ENCODE data around the gene NUP160.
"Not testable (repeated sequence)": the region's sequence is repeated elsewhere in the genome, so short reads cannot be mapped to it uniquely, and the experiment has no call there.

Gene NUP160

GRCh38 chr11:47847892-47848699 lies at the start of gene NUP160:
Gene NUP160 (minus strand): TSS chr11:47848350. CDS start chr11:47848318, 32 bp downstream.
- peak; percentile 77 for DNase-seq

- no peak for DNase-seq
Measured at GRCh38 chr11:47896199-47896598, 48.0 kb upstream of the NUP160 start.

GRCh38 chr11:47895035-47895434 lies 46.9 kb upstream of the NUP160 start:
- DNase-seq: peak; percentile 69

GRCh38 chr11:47892546-47893276 lies 44.6 kb upstream of the NUP160 start:
- not testable (repeated sequence) for DNase-seq

GRCh38 chr11:47891886-47892285 lies 43.7 kb upstream of the NUP160 start:
- DNase-seq: peak; percentile 72

- no peak for DNase-seq
Measured at GRCh38 chr11:47889714-47890441, 41.7 kb upstream of the NUP160 start.

- no peak for DNase-seq
Measured at GRCh38 chr11:47887910-47888569, 39.9 kb upstream of the NUP160 start.

- no peak for DNase-seq
Measured at GRCh38 chr11:47886096-47886495, 37.9 kb upstream of the NUP160 start.

GRCh38 chr11:47882437-47882836 lies 34.3 kb upstream of the NUP160 start:
- not testable (repeated sequence) for DNase-seq

GRCh38 chr11:47881145-47881544 lies 33.0 kb upstream of the NUP160 start:
- DNase-seq: no peak

- no peak for DNase-seq
Measured at GRCh38 chr11:47879259-47880158, 31.4 kb upstream of the NUP160 start.

- DNase-seq: peak; percentile 6
Measured at GRCh38 chr11:47875858-47876257, 27.7 kb upstream of the NUP160 start.

GRCh38 chr11:47870404-47870803 lies 22.3 kb upstream of the NUP160 start:
- no peak for DNase-seq

GRCh38 chr11:47869544-47870393 lies 21.6 kb upstream of the NUP160 start:
- no peak for DNase-seq

- DNase-seq: no peak
Measured at GRCh38 chr11:47867823-47868222, 19.7 kb upstream of the NUP160 start.

GRCh38 chr11:47866892-47867291 lies 18.7 kb upstream of the NUP160 start:
- not testable (repeated sequence) for DNase-seq

- no peak for DNase-seq
Measured at GRCh38 chr11:47864901-47865300, 16.8 kb upstream of the NUP160 start.

- DNase-seq: no peak
Measured at GRCh38 chr11:47863898-47864430, 15.8 kb upstream of the NUP160 start.

- peak; percentile 27 for DNase-seq
Measured at GRCh38 chr11:47863189-47863897, 15.2 kb upstream of the NUP160 start.

GRCh38 chr11:47861728-47862127 lies 13.6 kb upstream of the NUP160 start:
- peak; percentile 4 for DNase-seq
